Adipocyte (in vitro differentiated cells): ENCODE results near the gene RHOF.

Source experiments
- DNase-seq: peaks from one replicate; pipeline ENCODE4 v3.0.0-alpha.2; 2015; ENCODE audit warnings: low read depth
- H3K27me3 ChIP-seq: replicated peaks from 2 replicates; pipeline ENCODE4 v1.7.0; 2013; ENCODE audit warnings: mild to moderate bottlenecking, low read length, moderate library complexity; ENCODE audit not compliant: control insufficient read depth, insufficient read depth
- H3K36me3 ChIP-seq: 2 replicates; pipeline ENCODE4 v1.7.0; 2013; ENCODE audit warnings: low read length, mild to moderate bottlenecking, moderate library complexity; ENCODE audit not compliant: control insufficient read depth, insufficient read depth, severe bottlenecking
- H3K4me1 ChIP-seq: 2 replicates; pipeline ENCODE4 v1.7.0; 2013; ENCODE audit warnings: mild to moderate bottlenecking, low read length, moderate library complexity; ENCODE audit not compliant: control insufficient read depth, insufficient read depth
- H3K4me3 ChIP-seq: 2 replicates; pipeline ENCODE4 v1.7.0; 2013; ENCODE audit warnings: mild to moderate bottlenecking, low read length, moderate library complexity
- H3K9ac ChIP-seq: 2 replicates; pipeline ENCODE4 v1.7.0; 2013; ENCODE audit warnings: mild to moderate bottlenecking, low read length, moderate library complexity
- H3K9me3 ChIP-seq: 2 replicates; pipeline ENCODE4 v1.7.0; 2013; ENCODE audit warnings: mild to moderate bottlenecking, low read length, moderate library complexity; ENCODE audit not compliant: control insufficient read depth

Gene RHOF

DNA sequence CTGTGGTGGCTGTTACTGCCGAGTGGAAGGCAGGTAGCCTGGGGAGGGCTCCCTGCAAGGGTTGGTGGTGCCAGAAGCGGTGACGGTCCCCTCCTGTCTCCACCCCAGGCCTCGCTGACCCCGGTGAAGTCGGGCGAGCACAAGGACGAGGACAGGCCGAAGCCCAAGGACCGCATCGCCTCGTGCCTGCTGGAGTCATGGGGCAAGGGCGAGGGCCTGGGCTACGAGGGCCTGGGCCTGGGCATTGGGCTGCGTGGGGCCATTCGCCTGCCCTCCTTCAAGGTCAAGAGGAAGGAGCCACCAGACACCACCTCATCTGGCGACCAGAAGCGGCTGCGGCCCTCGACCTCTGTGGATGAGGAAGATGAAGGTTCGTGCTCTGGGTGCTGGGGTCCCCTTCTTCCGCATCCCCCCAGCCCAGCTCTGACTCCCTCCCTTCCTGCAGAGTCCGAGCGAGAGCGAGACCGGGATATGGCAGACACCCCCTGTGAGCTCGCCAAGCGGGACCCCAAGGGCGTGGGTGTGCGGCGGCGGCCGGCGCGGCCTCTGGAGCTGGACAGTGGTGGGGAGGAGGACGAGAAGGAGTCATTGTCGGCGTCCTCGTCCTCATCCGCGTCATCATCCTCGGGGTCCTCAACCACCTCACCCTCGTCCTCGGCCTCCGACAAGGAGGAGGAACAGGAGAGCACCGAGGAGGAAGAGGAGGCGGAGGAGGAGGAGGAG is 23.6 kb upstream of the RHOF start:
- no peak overlapping the region for H3K9ac ChIP-seq
- H3K4me1 ChIP-seq: peaks cover 14% of the 10 kb centered on the region
- peaks cover 63% of the 10 kb centered on the region for H3K36me3 ChIP-seq
- H3K4me3 ChIP-seq: no peak overlapping the region
- no peaks in the 10 kb centered on the region for H3K27me3 ChIP-seq
- DNase-seq: no peak
- H3K9me3 ChIP-seq: no peaks in the 10 kb centered on the region

DNA sequence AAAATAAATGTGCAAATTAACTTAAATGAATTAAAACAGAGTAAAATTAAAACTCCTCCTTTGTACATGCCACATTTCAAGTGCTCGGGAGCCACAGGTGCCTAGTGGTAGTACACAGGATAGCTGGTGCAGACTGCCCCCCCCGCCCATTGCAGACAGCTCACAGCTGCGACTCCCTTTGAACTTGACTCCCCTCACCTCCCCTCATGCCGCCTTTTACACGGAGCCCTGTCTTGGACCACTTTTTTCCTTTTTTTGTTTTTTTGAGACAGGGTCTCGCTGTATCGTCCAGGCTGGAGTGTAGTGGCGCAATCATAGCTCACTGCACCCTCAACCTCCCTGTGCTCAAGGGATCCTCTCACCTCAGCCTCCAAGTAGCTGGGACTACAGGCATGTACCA is 21.8 kb upstream of the RHOF start:
- Histone ChIP-seq H3K4me3 (no peak overlapping the region), H3K9me3 (no peaks in the 10 kb centered on the region), H3K27me3 (no peaks in the 10 kb centered on the region), H3K9ac (no peak overlapping the region), H3K4me1 (peaks cover 28% of the 10 kb centered on the region), H3K36me3 (peaks cover 60% of the 10 kb centered on the region)
- no peak for DNase-seq

DNA sequence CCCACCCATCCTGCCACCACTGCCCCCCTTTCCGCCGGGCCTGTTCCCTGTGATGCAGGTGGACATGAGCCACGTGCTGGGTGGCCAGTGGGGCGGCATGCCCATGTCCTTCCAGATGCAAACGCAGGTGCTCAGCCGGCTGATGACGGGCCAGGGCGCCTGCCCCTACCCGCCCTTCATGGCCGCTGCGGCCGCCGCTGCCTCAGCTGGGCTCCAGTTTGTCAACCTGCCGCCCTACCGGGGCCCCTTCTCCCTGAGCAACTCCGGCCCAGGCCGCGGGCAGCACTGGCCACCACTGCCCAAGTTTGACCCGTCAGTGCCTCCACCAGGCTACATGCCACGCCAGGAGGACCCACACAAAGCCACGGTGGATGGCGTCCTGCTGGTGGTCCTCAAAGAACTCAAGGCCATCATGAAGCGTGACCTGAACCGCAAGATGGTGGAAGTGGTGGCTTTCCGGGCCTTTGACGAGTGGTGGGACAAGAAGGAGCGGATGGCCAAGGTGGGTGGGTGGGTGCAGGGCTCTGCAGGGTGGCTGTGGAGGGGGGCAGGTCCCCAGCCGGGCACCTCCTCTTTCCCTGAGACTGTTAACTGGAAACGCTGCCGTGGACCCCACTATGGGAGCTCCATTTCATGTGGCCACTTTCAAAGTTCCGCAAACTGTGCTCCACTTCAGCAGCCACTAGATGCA is 21.1 kb upstream of the RHOF start:
- H3K36me3 ChIP-seq: peaks cover 60% of the 10 kb centered on the region
- no peak for DNase-seq

DNA sequence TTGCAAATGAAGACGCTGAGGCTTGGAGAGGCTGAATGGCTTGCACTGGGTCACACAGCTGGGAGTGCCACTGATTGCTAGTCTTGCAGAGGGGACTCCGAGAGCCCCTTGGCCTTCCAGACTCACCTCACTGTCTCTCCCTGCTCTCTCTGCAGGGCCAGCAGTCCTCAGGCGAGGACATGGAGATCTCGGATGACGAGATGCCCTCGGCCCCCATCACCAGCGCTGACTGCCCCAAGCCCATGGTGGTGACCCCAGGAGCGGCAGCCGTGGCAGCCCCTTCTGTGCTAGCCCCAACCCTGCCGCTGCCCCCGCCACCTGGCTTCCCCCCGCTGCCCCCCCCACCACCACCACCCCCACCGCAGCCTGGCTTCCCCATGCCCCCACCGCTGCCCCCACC is 20.5 kb upstream of the RHOF start:
- H3K9ac ChIP-seq: peak overlapping the region; percentile 94
- peaks cover 60% of the 10 kb centered on the region for H3K36me3 ChIP-seq
- no peaks in the 10 kb centered on the region for H3K27me3 ChIP-seq
- DNase-seq: no peak
- peaks cover 28% of the 10 kb centered on the region for H3K4me1 ChIP-seq
- no peak overlapping the region for H3K4me3 ChIP-seq
- H3K9me3 ChIP-seq: no peaks in the 10 kb centered on the region

More for the DNA sequence above, 21.1 kb upstream of the RHOF start:
- H3K27me3 ChIP-seq: no peaks in the 10 kb centered on the region
- H3K9me3 ChIP-seq: no peaks in the 10 kb centered on the region
- peaks cover 28% of the 10 kb centered on the region for H3K4me1 ChIP-seq
- no peak overlapping the region for H3K9ac ChIP-seq
- H3K4me3 ChIP-seq: no peak overlapping the region

DNA sequence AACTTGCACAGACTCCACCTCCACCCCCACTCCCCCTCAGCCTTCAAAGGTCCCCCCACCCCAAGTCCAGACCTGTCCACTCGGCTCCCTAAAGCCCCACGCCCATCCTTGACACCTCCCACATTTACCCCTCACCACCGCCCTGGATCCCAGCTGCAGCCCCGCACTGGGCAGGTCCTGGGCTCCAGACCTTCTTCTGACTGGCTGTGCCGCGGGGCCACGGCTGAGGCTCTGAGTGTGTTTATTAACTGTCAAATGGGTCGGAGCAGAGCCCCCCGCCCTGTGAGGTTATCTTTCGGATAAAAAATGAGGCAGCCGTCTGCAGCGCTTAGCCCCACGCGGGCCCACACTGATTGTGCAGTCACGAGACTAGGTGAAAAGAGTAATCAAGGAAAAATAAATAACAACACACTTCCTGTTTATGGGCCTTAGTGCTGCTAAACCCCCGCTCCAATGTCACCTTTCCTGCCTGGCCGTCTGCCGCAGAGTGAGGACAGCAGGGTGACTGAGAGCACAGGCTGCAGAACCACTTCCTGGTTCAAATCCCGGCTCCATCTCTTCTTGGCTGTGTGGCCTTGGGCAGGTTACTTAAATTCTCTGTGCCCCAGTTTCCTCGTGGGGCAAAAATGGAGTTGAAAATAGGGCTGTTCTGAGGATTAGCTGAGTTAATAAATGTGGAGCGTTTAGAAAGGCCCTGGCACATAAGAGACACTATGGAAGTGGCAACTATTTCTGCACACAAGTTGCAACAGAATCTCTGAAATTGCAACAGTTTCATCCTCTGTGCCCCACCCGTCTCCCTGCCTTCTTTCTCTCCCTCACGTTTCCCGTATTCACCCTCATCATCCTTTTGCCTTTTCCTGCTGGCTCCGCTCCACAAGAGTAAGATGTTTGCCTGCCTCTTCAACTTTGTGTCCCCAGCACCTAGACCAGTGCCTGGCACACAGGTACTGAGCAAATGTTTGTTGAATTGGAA is 19.7 kb upstream of the RHOF start:
- Histone ChIP-seq H3K4me1 (peaks cover 28% of the 10 kb centered on the region), H3K9ac (peak overlapping the region; percentile 94), H3K27me3 (no peaks in the 10 kb centered on the region), H3K36me3 (peaks cover 65% of the 10 kb centered on the region), H3K4me3 (peak overlapping the region; percentile 94), H3K9me3 (no peaks in the 10 kb centered on the region)
- DNase-seq: peak; percentile 72

DNA sequence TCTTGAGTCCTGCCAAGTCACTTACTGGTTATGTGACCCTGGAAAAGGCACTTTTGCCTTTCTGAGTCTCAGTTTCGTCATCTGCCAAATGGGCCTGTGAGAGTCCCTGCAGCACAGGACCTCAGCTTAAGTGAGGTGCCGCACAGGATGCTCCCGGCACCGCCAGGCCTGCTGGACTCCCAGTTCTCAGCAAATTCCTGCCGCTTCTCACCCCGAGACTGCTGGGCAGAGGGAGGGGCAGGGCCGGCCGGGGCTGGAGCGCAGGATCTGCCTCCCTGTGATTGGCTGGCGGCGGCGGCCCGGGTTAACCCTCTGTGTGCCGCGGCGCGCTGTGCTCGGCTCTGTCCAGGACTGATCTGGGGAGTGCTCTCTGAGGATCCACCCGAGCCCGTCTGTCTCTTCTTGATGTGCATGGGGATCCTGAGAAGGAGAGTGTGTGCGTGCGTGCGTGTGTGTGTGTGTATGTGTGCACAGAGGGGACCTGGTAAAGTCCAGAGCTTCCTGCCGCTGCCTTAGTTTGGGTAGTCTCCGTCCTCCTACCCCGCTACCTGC is 18.9 kb upstream of the RHOF start:
- DNase-seq: peak; percentile 80
- Histone ChIP-seq H3K9me3 (no peaks in the 10 kb centered on the region), H3K4me1 (peaks cover 31% of the 10 kb centered on the region), H3K4me3 (peak overlapping the region; percentile 94), H3K9ac (peak overlapping the region; percentile 94), H3K27me3 (no peaks in the 10 kb centered on the region), H3K36me3 (peaks cover 62% of the 10 kb centered on the region)

DNA sequence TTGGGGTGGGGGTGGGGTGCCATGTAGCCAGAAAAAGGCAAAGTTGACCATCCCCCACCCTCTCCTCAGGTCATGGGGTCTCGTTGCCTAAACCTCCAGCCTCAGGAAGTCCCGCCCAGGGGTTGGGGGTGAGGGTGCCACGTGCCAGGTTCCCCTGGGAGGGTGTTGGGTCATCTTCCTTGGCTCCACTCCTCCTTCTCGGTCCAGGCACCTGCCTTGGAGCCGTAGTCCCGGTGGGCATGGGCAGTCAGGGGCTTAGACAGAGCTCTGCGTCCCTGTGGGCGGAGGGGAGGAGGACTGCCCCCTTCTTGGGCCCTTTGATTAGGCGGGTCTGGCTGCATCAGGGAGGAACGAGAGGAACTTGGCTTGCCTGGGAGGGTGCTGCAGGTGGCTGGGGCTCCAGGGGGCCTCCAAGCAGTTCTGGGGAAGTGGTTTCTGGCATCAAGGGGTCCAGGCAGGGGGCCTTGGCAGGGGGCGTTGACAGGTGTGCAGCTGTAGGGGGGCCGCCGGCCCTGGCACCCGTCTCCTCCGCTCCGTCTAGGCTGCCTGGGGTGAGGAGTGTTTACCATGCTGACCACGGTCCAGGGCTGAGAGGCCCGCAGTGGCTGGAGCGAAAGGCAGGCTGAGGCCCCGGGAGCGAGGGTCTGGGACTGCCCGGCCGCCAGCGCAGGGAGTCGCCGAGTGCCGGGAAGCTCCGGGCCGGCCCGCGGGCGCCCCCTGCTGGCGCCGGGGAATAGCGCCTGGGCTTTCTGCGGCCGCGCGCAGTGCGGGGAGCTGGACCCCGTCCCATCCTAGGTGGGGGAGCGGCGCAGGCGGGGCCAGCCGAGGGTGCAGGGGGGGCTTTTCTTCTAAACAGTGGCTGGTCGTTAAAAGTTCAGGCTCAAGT is 18.2 kb upstream of the RHOF start:
- Histone ChIP-seq H3K4me1 (peaks cover 37% of the 10 kb centered on the region), H3K9me3 (no peaks in the 10 kb centered on the region), H3K9ac (peak overlapping the region; percentile 94), H3K4me3 (peak overlapping the region; percentile 94), H3K27me3 (no peaks in the 10 kb centered on the region), H3K36me3 (peaks cover 56% of the 10 kb centered on the region)
- DNase-seq: peak; percentile 87

DNA sequence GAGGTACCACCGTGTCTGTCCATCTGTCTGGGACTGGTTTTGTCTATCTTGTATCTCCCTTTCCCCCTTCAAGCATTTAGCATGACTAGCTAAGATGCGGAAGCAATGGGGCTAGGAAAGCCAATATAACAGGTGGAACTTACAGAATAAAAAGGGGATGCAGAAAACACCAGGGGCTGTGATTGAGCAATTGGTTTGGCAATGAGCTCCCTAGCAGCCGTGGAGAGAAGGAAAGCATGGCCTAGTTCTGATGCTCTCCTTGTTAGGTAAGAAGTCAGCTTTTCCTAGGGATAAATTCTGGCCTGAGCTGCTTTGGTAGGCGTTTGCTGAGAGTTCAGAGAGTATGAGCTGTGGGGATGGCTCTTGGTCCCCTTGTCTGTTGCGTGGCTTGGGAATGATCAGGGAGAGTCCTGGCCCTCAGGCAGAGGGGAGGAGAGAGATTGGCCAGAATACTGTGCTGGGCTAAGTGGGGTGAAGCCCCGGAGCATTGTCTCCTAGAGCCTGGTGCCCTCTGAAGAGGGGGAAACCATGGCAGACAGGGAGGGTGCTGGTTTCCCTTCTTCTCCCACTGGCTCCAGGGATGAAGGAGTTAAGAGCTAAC is 17.4 kb upstream of the RHOF start:
- peaks cover 50% of the 10 kb centered on the region for H3K36me3 ChIP-seq
- peaks cover 41% of the 10 kb centered on the region for H3K4me1 ChIP-seq
- H3K9ac ChIP-seq: peak overlapping the region; percentile 94
- no peaks in the 10 kb centered on the region for H3K9me3 ChIP-seq
- H3K4me3 ChIP-seq: peak overlapping the region; percentile 94
- DNase-seq: peak; percentile 26
- no peaks in the 10 kb centered on the region for H3K27me3 ChIP-seq

DNA sequence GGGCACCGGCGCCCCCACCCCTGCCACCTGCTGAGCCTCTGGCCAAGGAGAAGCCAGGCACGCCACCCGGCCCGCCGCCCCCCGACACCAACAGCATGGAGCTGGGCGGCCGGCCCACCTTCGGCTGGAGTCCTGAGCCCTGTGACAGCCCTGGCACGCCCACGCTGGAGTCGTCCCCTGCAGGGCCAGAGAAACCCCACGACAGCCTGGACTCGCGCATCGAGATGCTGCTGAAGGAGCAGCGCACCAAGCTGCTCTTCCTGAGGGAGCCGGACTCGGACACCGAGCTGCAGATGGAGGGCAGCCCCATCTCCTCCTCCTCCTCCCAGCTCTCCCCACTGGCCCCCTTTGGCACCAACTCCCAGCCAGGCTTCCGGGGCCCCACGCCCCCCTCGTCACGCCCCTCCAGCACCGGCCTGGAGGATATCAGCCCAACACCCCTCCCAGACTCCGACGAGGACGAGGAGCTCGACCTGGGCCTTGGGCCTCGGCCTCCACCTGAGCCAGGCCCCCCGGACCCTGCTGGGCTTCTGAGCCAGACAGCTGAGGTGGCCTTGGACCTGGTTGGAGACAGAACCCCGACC is 16.8 kb upstream of the RHOF start:
- peak overlapping the region; percentile 94 for H3K9ac ChIP-seq
- H3K9me3 ChIP-seq: no peaks in the 10 kb centered on the region
- H3K4me1 ChIP-seq: peaks cover 44% of the 10 kb centered on the region
- H3K36me3 ChIP-seq: peaks cover 44% of the 10 kb centered on the region
- H3K27me3 ChIP-seq: no peaks in the 10 kb centered on the region
- no peak for DNase-seq
- H3K4me3 ChIP-seq: peak overlapping the region; percentile 94

DNA sequence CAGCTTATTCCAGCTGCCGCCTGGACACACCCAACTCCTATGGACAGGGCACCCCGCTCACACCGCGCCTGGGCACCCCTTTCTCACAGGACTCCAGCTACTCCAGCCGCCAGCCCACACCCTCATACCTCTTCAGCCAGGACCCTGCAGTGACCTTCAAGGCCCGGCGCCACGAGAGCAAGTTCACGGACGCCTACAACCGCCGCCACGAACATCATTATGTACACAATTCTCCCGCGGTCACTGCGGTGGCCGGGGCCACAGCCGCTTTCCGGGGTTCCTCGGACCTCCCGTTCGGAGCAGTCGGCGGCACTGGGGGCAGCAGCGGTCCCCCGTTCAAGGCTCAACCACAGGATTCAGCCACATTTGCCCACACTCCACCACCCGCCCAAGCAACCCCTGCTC is 16.2 kb upstream of the RHOF start:
- DNase-seq: no peak
- Histone ChIP-seq H3K9ac (no peak overlapping the region), H3K4me3 (no peak overlapping the region), H3K4me1 (peaks cover 44% of the 10 kb centered on the region), H3K36me3 (peaks cover 38% of the 10 kb centered on the region), H3K27me3 (no peaks in the 10 kb centered on the region), H3K9me3 (no peaks in the 10 kb centered on the region)
